HL-60 (cell line): ENCODE measurements around the gene MMP19.

Experiments used
- DNase-seq, 2 experiments: peaks; one replicate each; pipeline ENCODE4 v3.0.0-alpha.2; 2010 to 2020; ENCODE audit warnings: low read depth in 1 of 2, low spot score in 1 of 2
- H3K27ac ChIP-seq: fragments of 250-450 bp; sonication (Bioruptor Pico); replicated peaks from 2 replicates; pipeline ENCODE4 v1.5.1; 2020; ENCODE audit warnings: mild to moderate bottlenecking, moderate library complexity
- H3K27me3 ChIP-seq: fragments of 250-450 bp; sonication (Bioruptor Pico); 2 replicates; pipeline ENCODE4 v1.5.1; 2021; ENCODE audit warnings: mild to moderate bottlenecking, moderate library complexity; ENCODE audit not compliant: insufficient read depth, poor library complexity, severe bottlenecking
- H3K4me3 ChIP-seq: replicated peaks from 2 replicates; pipeline ENCODE4 v1.5.1; 2011; ENCODE audit warnings: mild to moderate bottlenecking, control low read depth, low read length; ENCODE audit not compliant: insufficient read depth
- GABPA ChIP-seq: IDR thresholded peaks from 2 replicates; pipeline ENCODE4 v1.6.1; 2012; ENCODE audit warnings: low read depth
- POLR2AphosphoS5 ChIP-seq: IDR thresholded peaks from 2 replicates; pipeline ENCODE4 v1.6.1; 2012; ENCODE audit warnings: low read depth
- REST ChIP-seq: IDR thresholded peaks from 2 replicates; pipeline ENCODE4 v1.6.1; 2012; ENCODE audit warnings: low read depth; ENCODE audit not compliant: insufficient replicate concordance
- SPI1 ChIP-seq: IDR thresholded peaks from 2 replicates; pipeline ENCODE4 v1.6.1; 2012; ENCODE audit warnings: low read depth, mild to moderate bottlenecking, borderline replicate concordance
- TF ChIP-seq, protein P1 (sequence below): IDR thresholded peaks from one replicate; pipeline ENCODE4 v1.5.1; 2011; ENCODE audit warnings: low read length, control low read depth, inconsistent platforms; ENCODE audit not compliant: insufficient read depth

The MMP19 gene

GRCh38 chr12:55797550-55797949, 45.2 kb downstream of the MMP19 start:
- TF ChIP-seq SPI1 (no peak), REST (no peak), POLR2AphosphoS5 (no peak), GABPA (no peak)
- TF ChIP-seq, protein P1, sequence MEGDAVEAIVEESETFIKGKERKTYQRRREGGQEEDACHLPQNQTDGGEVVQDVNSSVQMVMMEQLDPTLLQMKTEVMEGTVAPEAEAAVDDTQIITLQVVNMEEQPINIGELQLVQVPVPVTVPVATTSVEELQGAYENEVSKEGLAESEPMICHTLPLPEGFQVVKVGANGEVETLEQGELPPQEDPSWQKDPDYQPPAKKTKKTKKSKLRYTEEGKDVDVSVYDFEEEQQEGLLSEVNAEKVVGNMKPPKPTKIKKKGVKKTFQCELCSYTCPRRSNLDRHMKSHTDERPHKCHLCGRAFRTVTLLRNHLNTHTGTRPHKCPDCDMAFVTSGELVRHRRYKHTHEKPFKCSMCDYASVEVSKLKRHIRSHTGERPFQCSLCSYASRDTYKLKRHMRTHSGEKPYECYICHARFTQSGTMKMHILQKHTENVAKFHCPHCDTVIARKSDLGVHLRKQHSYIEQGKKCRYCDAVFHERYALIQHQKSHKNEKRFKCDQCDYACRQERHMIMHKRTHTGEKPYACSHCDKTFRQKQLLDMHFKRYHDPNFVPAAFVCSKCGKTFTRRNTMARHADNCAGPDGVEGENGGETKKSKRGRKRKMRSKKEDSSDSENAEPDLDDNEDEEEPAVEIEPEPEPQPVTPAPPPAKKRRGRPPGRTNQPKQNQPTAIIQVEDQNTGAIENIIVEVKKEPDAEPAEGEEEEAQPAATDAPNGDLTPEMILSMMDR: no peak
- Histone ChIP-seq H3K4me3 (no peak overlapping the region), H3K27me3 (no peaks in the 10 kb centered on the region), H3K27ac (no peak overlapping the region)
- no peak for DNase-seq

- peak in 1 of 2 experiments; percentile 23 for DNase-seq
- H3K27ac ChIP-seq: no peak overlapping the region
- TF ChIP-seq SPI1: no peak
- TF ChIP-seq GABPA: no peak
- TF ChIP-seq, protein P1: peak; percentile 14
- no peaks in the 10 kb centered on the region for H3K27me3 ChIP-seq
- H3K4me3 ChIP-seq: no peak overlapping the region
Observed at GRCh38 chr12:55797068-55797467, 45.7 kb downstream of the MMP19 start.

GRCh38 chr12:55795950-55796349, 46.8 kb downstream of the MMP19 start:
- H3K27me3 ChIP-seq: no peaks in the 10 kb centered on the region
- DNase-seq: no peak
- TF ChIP-seq REST (no peak), SPI1 (no peak), GABPA (no peak), POLR2AphosphoS5 (no peak)
- TF ChIP-seq, protein P1: no peak
- no peak overlapping the region for H3K4me3 ChIP-seq
- H3K27ac ChIP-seq: no peak overlapping the region

DNA sequence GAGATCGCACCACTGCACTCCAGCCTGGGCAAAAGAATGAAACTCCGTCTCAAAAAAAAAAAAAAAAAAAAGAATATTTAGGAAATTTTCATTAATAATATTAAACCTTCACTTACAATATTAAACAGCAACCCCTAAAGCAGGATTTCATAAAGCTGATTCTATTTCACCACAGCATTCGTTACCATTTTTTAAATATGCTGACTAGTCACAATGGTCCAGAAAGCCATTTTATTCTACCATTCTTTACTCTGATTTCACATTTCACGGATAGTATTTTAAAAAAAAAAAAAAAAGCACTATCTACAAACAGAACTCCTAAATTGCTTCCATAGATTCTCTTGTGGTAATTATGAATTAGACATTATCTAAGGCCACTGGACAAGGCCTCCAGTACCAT, 52.8 kb downstream of the MMP19 start:
- TF ChIP-seq SPI1: no peak
- TF ChIP-seq REST: no peak
- TF ChIP-seq GABPA: no peak
- no peak for TF ChIP-seq POLR2AphosphoS5
- TF ChIP-seq, protein P1: no peak
- Histone ChIP-seq H3K27ac (no peak overlapping the region), H3K27me3 (no peaks in the 10 kb centered on the region), H3K4me3 (no peak overlapping the region)
- no peak for DNase-seq
